Gastroesophageal sphincter (tissue), 4 donors: Measurements from ENCODE around the gene DPM2. TPM values are rescaled to one million over a fixed set of nuclear protein-coding genes. Genes with fewer than 3 reads are reported as not detected.

Experiments
- ATAC-seq: fragments of 150-250 bp; one replicate; pipeline ENCODE4 v1.9.1; 2016; ENCODE audit warnings: mild to moderate bottlenecking, moderate library complexity
- H3K27ac ChIP-seq, 4 donors: fragments of 200-600 bp; sonication (generic) in 3 of 4; 1 replicate in 3 of 4; 2 replicates in 1 of 4; pipeline ENCODE4 v1.5.1; 2016 to 2019
- H3K27me3 ChIP-seq: fragments of 200-600 bp; sonication (generic); one replicate; pipeline ENCODE4 v1.5.1; 2019
- H3K36me3 ChIP-seq, 2 donors: fragments of 200-600 bp; sonication (generic); one replicate each; pipeline ENCODE4 v1.5.1; 2019; ENCODE audit warnings: control low read depth in 1 of 2
- H3K4me1 ChIP-seq, 3 donors: fragments of 200-600 bp; sonication (generic); 1 replicate in 2 of 3; 2 replicates in 1 of 3; pipeline ENCODE4 v1.5.1; 2016 to 2019; ENCODE audit warnings: control low read depth in 2 of 3
- H3K4me3 ChIP-seq, 2 donors: fragments of 200-600 bp; sonication (generic); one replicate each; pipeline ENCODE4 v1.5.1; 2019; ENCODE audit warnings: mild to moderate bottlenecking in 1 of 2, moderate library complexity in 1 of 2
- H3K9me3 ChIP-seq, 3 donors: fragments of 200-600 bp; sonication (generic); one replicate each; pipeline ENCODE4 v1.5.1; 2017 to 2019; ENCODE audit warnings: control low read depth in 2 of 3
- EP300 ChIP-seq: sonication (generic); formaldehyde crosslinking; IDR thresholded peaks from one replicate; pipeline ENCODE4 v1.6.1; 2017; ENCODE audit warnings: antibody characterized with exemption, mild to moderate bottlenecking
- POLR2A ChIP-seq, 2 donors: fragments of 450-650 bp; IDR thresholded peaks; one replicate each; pipeline ENCODE4 v1.6.1; 2017; ENCODE audit warnings: antibody characterized with exemption in 2 of 2, mild to moderate bottlenecking in 2 of 2, moderate library complexity in 1 of 2
- POLR2AphosphoS5 ChIP-seq: sonication (generic); formaldehyde crosslinking; IDR thresholded peaks from one replicate; pipeline ENCODE4 v1.6.1; 2017; ENCODE audit warnings: antibody characterized with exemption
- WGBS, 2 donors: methylation state at CpG; one replicate each; pipeline ENCODE4 v1.1.5; 2018; ENCODE audit warnings: low coverage in 1 of 2; 5-methylcytosine and 5-hydroxymethylcytosine counted together
- total RNA-seq, 4 donors: library from RNA; depleted of rRNA; stranded (reverse); fragments of >200 nt; gene quantifications; one replicate each; pipeline ENCODE4 v1.1.0, GENCODE V29; 2016
- TF ChIP-seq, protein P1 (sequence below), 4 experiments: fragments of 200-600 bp in 2 of 4; fragments of 450-650 bp in 2 of 4; sonication (generic) in 1 of 4; IDR thresholded peaks; one replicate each; pipeline ENCODE4 v1.5.1; 2017 to 2019; ENCODE audit warnings: antibody characterized with exemption in 4 of 4, mild to moderate bottlenecking in 2 of 4, moderate library complexity in 2 of 4

DPM2 gene
- total RNA-seq, 4 donors from 2014 or later = 8.9 to 15.0 (median 11.2) TPM

DNA sequence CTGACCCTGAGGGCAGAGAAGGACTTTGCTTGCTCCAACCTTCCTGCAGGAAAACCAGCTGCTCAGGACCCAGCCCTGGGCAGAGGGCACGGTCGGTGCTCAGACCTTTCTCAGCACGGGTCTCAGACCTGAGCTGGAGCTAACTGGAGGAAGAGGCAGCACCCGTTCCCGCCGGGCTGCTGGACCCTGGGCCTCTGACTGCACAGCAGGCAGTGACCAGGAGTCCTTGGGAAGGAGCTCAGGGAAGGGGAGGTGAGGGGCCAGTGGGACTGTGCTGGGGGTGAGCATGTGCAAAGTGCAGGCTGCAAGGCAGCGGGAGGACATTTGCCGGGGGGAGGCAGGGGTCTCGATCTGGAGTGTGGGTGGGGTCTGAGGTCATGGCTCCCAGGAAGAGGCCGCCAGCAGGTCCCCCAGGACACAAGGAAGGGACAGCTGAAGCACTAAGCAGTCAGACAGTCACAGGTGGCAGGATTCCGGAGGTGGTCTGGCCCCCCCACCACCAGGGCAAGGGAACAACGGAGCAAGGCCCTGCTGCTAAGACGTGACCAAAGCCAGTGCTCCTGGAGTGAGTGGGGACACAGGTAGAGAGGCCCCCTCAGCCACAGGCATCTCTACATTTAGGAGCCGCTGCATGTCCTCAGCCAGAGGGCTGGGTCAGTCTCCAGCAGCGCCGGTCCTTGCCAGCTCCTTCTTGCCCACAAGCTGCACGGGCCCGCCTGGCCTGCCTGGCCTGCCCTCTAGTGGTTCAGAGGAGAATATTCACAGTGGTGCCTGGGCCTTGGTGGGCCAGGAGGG lies 4.8 kb upstream of the DPM2 start:
- peak overlapping the region in 3 of 4 donors; percentile 54 to 58 (median 55) for H3K27ac ChIP-seq
- peaks cover 0 to 56% of the 10 kb centered on the region in 2 donors for H3K36me3 ChIP-seq
- H3K9me3 ChIP-seq = no peaks in the 10 kb centered on the region
- TF ChIP-seq EP300 (no peak), POLR2A (IDR thresholded peaks at IDR 0.05) (no peak), POLR2AphosphoS5 (peak; percentile 33)
- TF ChIP-seq, protein P1, sequence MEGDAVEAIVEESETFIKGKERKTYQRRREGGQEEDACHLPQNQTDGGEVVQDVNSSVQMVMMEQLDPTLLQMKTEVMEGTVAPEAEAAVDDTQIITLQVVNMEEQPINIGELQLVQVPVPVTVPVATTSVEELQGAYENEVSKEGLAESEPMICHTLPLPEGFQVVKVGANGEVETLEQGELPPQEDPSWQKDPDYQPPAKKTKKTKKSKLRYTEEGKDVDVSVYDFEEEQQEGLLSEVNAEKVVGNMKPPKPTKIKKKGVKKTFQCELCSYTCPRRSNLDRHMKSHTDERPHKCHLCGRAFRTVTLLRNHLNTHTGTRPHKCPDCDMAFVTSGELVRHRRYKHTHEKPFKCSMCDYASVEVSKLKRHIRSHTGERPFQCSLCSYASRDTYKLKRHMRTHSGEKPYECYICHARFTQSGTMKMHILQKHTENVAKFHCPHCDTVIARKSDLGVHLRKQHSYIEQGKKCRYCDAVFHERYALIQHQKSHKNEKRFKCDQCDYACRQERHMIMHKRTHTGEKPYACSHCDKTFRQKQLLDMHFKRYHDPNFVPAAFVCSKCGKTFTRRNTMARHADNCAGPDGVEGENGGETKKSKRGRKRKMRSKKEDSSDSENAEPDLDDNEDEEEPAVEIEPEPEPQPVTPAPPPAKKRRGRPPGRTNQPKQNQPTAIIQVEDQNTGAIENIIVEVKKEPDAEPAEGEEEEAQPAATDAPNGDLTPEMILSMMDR (IDR thresholded peaks at IDR 0.05) = peak in 3 of 4 experiments; percentile 92 to 94 (median 93)
- no peak overlapping the region for H3K4me3 ChIP-seq
- ATAC-seq = peak; percentile 53
- peaks cover 0 to 61% (median 14%) of the 10 kb centered on the region in 3 donors for H3K4me1 ChIP-seq
- no peaks in the 10 kb centered on the region for H3K27me3 ChIP-seq
- WGBS, 2 donors = 59% methylated on average over 3 of the region's 18 CpGs; no CpG with 5 or more reads in 1 of the 2 donors

DNA sequence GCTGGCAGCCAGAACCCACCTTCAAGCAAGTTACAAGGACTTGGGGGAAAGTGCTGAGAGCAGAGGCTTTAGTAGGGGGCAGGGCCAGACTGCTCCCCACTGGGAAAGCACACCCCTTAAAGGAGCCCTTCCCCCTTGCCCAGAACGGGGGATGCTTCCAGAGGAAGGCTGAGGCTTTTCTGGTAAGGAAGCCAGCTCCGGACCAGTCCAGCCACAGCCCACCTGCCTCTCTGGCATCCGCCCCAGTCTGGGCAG lies 4.2 kb upstream of the DPM2 start:
- peaks cover 0 to 55% of the 10 kb centered on the region in 2 donors for H3K36me3 ChIP-seq
- WGBS, 2 donors = no CpG with 5 or more reads among the region's 3 CpGs
- TF ChIP-seq POLR2A (IDR thresholded peaks at IDR 0.05) (no peak), POLR2AphosphoS5 (no peak), EP300 (no peak)
- TF ChIP-seq, protein P1 (IDR thresholded peaks at IDR 0.05) = no peak
- no peak for ATAC-seq
- H3K4me1 ChIP-seq = peaks cover 0 to 63% (median 17%) of the 10 kb centered on the region in 3 donors
- peak overlapping the region in 2 of 4 donors; percentile 55 to 58 for H3K27ac ChIP-seq
- no peaks in the 10 kb centered on the region for H3K9me3 ChIP-seq
- H3K27me3 ChIP-seq = no peaks in the 10 kb centered on the region
- no peak overlapping the region for H3K4me3 ChIP-seq

DNA sequence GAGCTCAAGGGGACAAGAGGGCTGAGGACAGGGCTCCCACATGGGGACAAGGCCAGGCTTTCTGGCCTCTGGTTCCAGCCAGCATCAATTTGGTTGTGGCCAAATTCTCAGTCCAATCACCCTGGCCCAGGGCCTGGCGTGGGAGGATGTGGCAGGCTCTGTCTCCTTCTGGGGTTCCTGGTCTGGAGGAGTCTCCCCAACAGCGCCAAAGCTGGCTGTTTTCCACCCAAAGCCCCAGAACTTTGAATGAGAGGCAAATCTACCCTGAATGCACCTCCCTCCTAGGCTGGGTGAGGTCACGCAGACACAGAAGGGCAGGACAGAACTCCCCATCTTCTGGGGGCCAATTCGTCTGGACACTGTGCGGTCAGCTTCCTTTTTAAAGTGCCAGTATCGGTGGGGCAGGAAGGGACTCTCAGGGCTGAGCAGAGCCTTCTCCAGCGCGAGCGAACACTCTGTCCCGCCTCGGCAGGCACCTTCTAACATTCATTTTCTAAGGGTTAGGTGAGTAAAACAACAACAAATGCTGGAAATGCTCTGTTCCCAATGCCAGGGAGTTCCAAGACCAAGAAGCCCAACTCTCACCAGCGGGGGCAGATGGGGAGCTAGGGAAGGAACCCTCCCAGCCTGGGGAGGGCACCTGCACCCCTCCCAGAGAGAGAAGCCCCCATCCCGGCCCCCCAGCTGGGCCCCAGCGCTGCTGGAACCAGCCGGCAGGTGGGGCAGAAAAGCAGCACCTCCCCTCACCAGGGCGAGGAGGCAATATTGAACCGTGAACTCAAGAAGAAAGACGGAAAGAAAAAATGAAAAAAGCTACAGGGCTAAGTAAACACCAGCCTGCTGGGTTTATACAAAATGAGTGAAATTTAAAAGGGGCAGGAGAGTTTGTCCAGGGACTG lies 3.7 kb upstream of the DPM2 start:
- no peak for ATAC-seq
- TF ChIP-seq EP300 (no peak), POLR2AphosphoS5 (no peak), POLR2A (IDR thresholded peaks at IDR 0.05) (no peak)
- TF ChIP-seq, protein P1 (IDR thresholded peaks at IDR 0.05) = no peak

DNA sequence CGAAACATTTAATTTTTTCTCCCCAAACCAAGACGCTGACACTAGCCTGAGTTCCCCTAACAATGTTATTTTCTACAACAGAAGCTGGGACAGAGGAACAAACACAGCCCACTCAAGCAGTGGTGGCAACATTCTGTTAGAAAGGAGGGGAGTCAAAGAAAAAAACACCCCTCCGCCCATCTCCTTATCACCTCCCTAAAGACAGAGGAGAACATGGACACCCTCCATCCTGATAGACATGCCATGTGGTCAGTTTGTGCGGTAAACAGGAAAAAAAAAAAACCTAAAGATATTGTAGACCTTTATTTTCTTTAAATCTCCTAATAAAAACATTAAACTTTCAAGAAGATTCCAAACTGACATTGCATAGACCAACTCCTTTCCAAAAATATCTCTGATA lies 2.9 kb upstream of the DPM2 start:
- Histone ChIP-seq H3K9me3 (no peaks in the 10 kb centered on the region), H3K27me3 (no peaks in the 10 kb centered on the region), H3K36me3 (peaks cover 0 to 56% of the 10 kb centered on the region in 2 donors), H3K4me3 (no peak overlapping the region), H3K4me1 (peaks cover 0 to 63% (median 27%) of the 10 kb centered on the region in 3 donors), H3K27ac (peak overlapping the region in 1 of 4 donors; percentile 55)
- 60 to 94% methylated on average over 1 to 4 of the region's 4 CpGs for WGBS, 2 donors
- TF ChIP-seq, protein P1 (IDR thresholded peaks at IDR 0.05) = no peak
- no peak for TF ChIP-seq POLR2AphosphoS5
- TF ChIP-seq EP300 = no peak
- no peak for ATAC-seq

More for the DNA sequence above, 3.7 kb upstream of the DPM2 start:
- Histone ChIP-seq H3K27me3 (no peaks in the 10 kb centered on the region), H3K4me1 (peaks cover 0 to 63% (median 22%) of the 10 kb centered on the region in 3 donors), H3K4me3 (no peak overlapping the region), H3K27ac (peak overlapping the region in 2 of 4 donors; percentile 55 to 58), H3K9me3 (no peaks in the 10 kb centered on the region), H3K36me3 (peaks cover 0 to 56% of the 10 kb centered on the region in 2 donors)
- 83% methylated on average over 1 of the region's 18 CpGs; no CpG with 5 or more reads in 1 of the 2 donors for WGBS, 2 donors
